Duodenal mucosa (tissue), 2 donors: Measurements from ENCODE around the gene STAMBPL1.

Source experiments
- H3K27ac ChIP-seq: one replicate; pipeline ENCODE4 v1.7.0; 2013; ENCODE audit warnings: low read depth, low read length
- H3K27me3 ChIP-seq, 2 donors: one replicate each; pipeline ENCODE4 v1.7.0; 2013; ENCODE audit warnings: low read length in 2 of 2, control low read depth in 1 of 2; ENCODE audit not compliant: insufficient read depth in 2 of 2, control insufficient read depth in 1 of 2
- H3K36me3 ChIP-seq, 2 donors: one replicate each; pipeline ENCODE4 v1.7.0; 2013; ENCODE audit warnings: low read length in 2 of 2, control low read depth in 1 of 2; ENCODE audit not compliant: insufficient read depth in 2 of 2, control insufficient read depth in 1 of 2
- H3K4me1 ChIP-seq, 2 donors: one replicate each; pipeline ENCODE4 v1.7.0; 2013; ENCODE audit warnings: low read length in 2 of 2, control low read depth in 1 of 2; ENCODE audit not compliant: insufficient read depth in 2 of 2, control insufficient read depth in 1 of 2
- H3K4me3 ChIP-seq, 2 donors: one replicate each; pipeline ENCODE4 v1.7.0; 2013; ENCODE audit warnings: low read length in 2 of 2, low read depth in 1 of 2
- H3K9ac ChIP-seq, 2 donors: one replicate each; pipeline ENCODE4 v1.7.0; 2013; ENCODE audit warnings: low read length in 2 of 2, low read depth in 1 of 2
- H3K9me3 ChIP-seq, 2 donors: one replicate each; pipeline ENCODE4 v1.7.0; 2013; ENCODE audit warnings: low read length in 2 of 2, control low read depth in 1 of 2; ENCODE audit not compliant: control insufficient read depth in 1 of 2

STAMBPL1 gene

DNA sequence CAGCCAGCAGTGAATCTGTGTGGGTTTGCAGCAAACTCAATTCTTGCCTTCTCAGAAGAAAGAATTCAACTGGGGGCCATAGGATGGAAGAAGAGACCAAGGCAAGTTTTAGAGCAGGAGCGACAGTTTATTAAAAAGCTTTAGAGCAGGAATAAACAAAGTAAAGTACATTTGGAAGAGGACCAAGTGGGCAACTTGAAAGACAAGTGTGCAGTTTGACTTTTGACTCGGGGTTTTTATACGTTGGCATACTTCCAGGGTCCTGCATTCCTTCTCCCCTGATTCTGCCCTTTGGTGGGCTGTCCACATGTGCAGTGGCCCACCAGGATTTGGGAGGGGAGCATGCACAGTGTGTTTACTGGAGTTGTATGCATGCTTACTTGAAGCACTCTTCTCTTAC lies 25.4 kb upstream of the STAMBPL1 start:
- no peaks in the 10 kb centered on the region for H3K27me3 ChIP-seq
- no peaks in the 10 kb centered on the region for H3K9me3 ChIP-seq
- H3K4me3 ChIP-seq = no peak overlapping the region
- H3K9ac ChIP-seq = no peak overlapping the region
- no peaks in the 10 kb centered on the region for H3K36me3 ChIP-seq
- H3K4me1 ChIP-seq = peaks cover 7 to 30% of the 10 kb centered on the region in 2 donors
- no peak overlapping the region for H3K27ac ChIP-seq

DNA sequence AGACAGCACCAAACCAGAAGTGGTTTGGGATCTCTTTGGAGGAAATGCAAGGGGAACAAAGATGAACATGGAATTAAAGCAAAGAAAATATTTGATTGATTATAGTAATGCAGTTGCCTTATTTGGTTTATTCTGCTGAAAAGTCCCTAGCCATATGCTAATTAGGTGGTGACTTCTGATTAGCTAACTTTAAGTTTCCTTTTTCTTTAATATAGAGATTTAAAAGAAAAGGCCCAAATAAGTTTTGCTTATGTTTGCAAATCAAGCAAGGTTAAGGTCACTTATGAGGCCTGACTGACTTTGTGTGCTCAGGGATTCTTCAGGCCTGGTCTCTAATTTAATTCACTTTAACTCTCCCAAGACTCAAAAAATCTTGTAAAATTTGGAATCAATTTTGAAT lies 22.2 kb upstream of the STAMBPL1 start:
- Histone ChIP-seq H3K9me3 (no peaks in the 10 kb centered on the region), H3K4me3 (no peak overlapping the region), H3K4me1 (peaks cover 3 to 15% of the 10 kb centered on the region in 2 donors), H3K9ac (no peak overlapping the region), H3K27ac (no peak overlapping the region), H3K36me3 (no peaks in the 10 kb centered on the region), H3K27me3 (no peaks in the 10 kb centered on the region)

DNA sequence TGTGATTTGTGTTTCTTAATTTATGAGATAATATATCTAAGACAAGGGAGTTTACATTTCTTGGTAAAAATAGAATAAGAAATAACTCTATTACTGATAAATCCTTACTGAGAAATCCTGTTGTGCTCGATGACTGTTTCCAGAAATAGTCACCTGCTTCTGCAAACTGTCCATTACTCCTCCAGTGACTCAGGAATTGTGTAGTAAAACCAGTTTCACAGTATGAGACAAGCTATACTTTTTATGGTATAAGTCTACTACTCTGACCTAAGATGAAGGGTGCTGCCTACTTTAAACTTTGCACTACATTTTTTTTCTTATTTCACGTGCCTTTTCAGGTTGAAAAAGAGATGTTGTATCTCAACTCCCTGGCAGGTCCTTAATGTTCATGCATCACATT lies 21.6 kb upstream of the STAMBPL1 start:
- Histone ChIP-seq H3K4me3 (no peak overlapping the region), H3K27ac (no peak overlapping the region), H3K9ac (no peak overlapping the region), H3K9me3 (no peaks in the 10 kb centered on the region), H3K27me3 (no peaks in the 10 kb centered on the region), H3K4me1 (peaks cover 3 to 13% of the 10 kb centered on the region in 2 donors), H3K36me3 (no peaks in the 10 kb centered on the region)

DNA sequence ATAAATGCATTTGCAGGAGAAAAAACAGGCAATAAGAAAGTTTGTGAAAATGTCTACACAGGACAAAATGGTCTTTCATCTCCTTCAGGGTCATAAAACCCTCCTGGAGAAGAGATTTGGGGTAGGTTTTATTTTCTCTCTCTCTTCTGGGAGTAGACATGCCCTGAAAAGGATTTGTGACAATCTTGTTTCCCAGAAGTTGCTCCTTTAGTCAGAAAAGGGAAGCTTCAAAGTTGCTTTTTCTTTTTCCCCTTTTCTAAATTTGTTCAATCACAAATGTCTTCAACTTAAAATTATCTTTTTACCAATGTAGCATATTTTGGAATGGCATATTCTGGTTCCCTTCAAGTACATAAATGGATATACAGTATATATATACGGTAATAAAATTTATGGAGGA lies 19.0 kb upstream of the STAMBPL1 start:
- no peak overlapping the region for H3K27ac ChIP-seq
- no peaks in the 10 kb centered on the region for H3K27me3 ChIP-seq
- H3K36me3 ChIP-seq = no peaks in the 10 kb centered on the region
- no peak overlapping the region for H3K4me3 ChIP-seq
- H3K9me3 ChIP-seq = no peaks in the 10 kb centered on the region
- no peak overlapping the region for H3K9ac ChIP-seq
- peaks cover 0 to 5% of the 10 kb centered on the region in 2 donors for H3K4me1 ChIP-seq

DNA sequence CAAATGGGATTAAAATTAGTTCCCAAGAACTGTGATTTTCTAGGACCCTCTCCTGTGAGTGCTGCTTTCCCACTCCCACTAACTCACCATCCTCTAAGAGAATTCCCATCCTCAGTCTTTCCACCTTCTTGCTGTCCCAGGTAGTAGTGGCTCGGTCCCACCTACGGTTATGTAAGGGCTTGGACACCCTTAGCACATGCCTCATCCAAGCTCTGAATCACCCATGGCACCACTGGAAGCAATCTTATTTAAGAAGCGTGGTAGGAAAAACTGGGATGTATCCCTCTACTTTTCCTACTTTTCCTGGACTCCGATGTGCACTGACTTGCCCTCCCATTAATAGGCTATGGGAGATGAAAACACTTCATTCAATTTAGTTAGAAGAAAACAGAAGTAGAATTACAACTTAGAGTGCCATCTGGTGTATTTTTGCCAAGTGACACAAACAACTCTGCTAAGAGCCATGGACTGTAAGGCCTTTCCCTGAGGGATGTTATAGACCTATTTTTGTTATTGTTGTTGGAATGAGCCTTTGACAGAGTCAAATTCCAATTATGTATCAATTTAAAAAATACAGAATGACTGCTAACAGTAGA lies 14.7 kb upstream of the STAMBPL1 start:
- H3K27me3 ChIP-seq = no peaks in the 10 kb centered on the region
- peaks cover 0 to 4% of the 10 kb centered on the region in 2 donors for H3K4me1 ChIP-seq
- H3K27ac ChIP-seq = no peak overlapping the region
- no peak overlapping the region for H3K9ac ChIP-seq
- H3K9me3 ChIP-seq = no peaks in the 10 kb centered on the region
- no peaks in the 10 kb centered on the region for H3K36me3 ChIP-seq
- H3K4me3 ChIP-seq = no peak overlapping the region

GRCh38 chr10:88866454-88866853 lies 13.6 kb upstream of the STAMBPL1 start:
- Histone ChIP-seq H3K4me1 (peaks cover 0 to 4% of the 10 kb centered on the region in 2 donors), H3K27ac (no peak overlapping the region), H3K4me3 (no peak overlapping the region), H3K9me3 (no peaks in the 10 kb centered on the region), H3K36me3 (no peaks in the 10 kb centered on the region), H3K9ac (no peak overlapping the region), H3K27me3 (no peaks in the 10 kb centered on the region)

DNA sequence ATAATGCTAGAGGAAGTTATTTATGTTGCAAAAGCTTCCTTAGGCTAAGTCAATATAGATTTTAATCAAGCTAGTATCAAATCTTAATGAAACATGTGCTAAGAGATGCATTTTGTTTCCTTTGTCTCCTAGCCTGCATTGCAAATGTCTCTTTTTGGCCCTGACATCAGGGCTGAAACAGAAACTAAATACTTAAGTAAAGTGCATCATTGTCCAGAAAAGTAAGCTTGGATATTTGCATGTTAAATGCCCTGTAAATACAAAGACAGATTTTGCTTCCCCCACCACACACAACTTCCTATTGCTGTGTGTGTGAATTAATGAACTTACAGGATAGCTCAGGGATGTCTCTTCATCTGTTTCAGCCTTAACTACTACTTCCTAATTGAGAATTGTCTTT lies 10.0 kb upstream of the STAMBPL1 start:
- H3K4me1 ChIP-seq = peaks cover 0 to 4% of the 10 kb centered on the region in 2 donors
- no peaks in the 10 kb centered on the region for H3K9me3 ChIP-seq
- H3K4me3 ChIP-seq = no peak overlapping the region
- no peaks in the 10 kb centered on the region for H3K36me3 ChIP-seq
- H3K27ac ChIP-seq = no peak overlapping the region
- no peak overlapping the region for H3K9ac ChIP-seq
- H3K27me3 ChIP-seq = no peaks in the 10 kb centered on the region

DNA sequence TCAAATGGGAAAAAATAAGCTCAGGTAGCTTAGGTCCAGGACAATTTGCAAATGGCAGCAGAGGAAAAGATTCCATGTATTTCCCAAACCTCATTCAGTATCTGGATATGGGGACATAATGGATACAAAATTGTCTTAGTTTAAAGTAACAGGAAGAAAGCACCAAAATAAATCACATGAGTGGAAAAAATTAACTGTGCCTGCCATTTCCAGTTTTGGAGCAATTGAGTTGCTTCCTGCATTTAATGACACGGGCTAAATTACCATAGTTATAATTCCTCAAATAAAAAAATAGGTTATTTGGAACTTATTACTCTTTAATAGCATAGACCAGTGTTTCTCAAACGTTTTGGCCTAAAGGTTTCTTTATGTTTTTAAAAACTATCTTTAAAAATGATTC lies 6.3 kb upstream of the STAMBPL1 start:
- no peak overlapping the region for H3K9ac ChIP-seq
- H3K27ac ChIP-seq = no peak overlapping the region
- no peaks in the 10 kb centered on the region for H3K27me3 ChIP-seq
- no peak overlapping the region for H3K4me3 ChIP-seq
- H3K9me3 ChIP-seq = no peaks in the 10 kb centered on the region
- no peaks in the 10 kb centered on the region for H3K36me3 ChIP-seq
- H3K4me1 ChIP-seq = peaks cover 0 to 4% of the 10 kb centered on the region in 2 donors

- H3K27ac ChIP-seq = no peak overlapping the region
- H3K4me1 ChIP-seq = peaks cover 2 to 6% of the 10 kb centered on the region in 2 donors
- H3K36me3 ChIP-seq = no peaks in the 10 kb centered on the region
- no peak overlapping the region for H3K9ac ChIP-seq
- H3K9me3 ChIP-seq = no peaks in the 10 kb centered on the region
- no peak overlapping the region for H3K4me3 ChIP-seq
- H3K27me3 ChIP-seq = no peaks in the 10 kb centered on the region
These were observed 5.8 kb upstream of the STAMBPL1 start for GRCh38 chr10:88874281-88874680.

- H3K27ac ChIP-seq = no peak overlapping the region
- H3K27me3 ChIP-seq = no peaks in the 10 kb centered on the region
- H3K9ac ChIP-seq = no peak overlapping the region
- no peaks in the 10 kb centered on the region for H3K9me3 ChIP-seq
- no peaks in the 10 kb centered on the region for H3K36me3 ChIP-seq
- H3K4me1 ChIP-seq = peaks cover 7 to 10% of the 10 kb centered on the region in 2 donors
- no peak overlapping the region for H3K4me3 ChIP-seq
These were observed 5.0 kb upstream of the STAMBPL1 start for GRCh38 chr10:88875081-88875480.

- Histone ChIP-seq H3K4me3 (no peak overlapping the region), H3K9me3 (no peaks in the 10 kb centered on the region), H3K27me3 (no peaks in the 10 kb centered on the region), H3K27ac (no peak overlapping the region), H3K9ac (no peak overlapping the region), H3K36me3 (no peaks in the 10 kb centered on the region), H3K4me1 (peaks cover 17 to 21% of the 10 kb centered on the region in 2 donors)
These were observed 2.7 kb upstream of the STAMBPL1 start for GRCh38 chr10:88877298-88877697.
